GM23248 (cell line): ENCODE measurements around the gene NCLN. TPM values are rescaled to one million over a fixed set of nuclear protein-coding genes. Genes with fewer than 3 reads are reported as not detected.

Experiments
- DNase-seq: peaks from one replicate; pipeline ENCODE4 v3.0.0-alpha.2; 2015
- H2AFZ ChIP-seq: fragments of 200-600 bp; sonication (generic); 2 replicates; pipeline ENCODE4 v1.6.1; 2016; ENCODE audit warnings: antibody characterized with exemption
- H3F3A ChIP-seq: fragments of 200-600 bp; sonication (generic); 2 replicates; pipeline ENCODE4 v1.6.1; 2016; ENCODE audit warnings: mild to moderate bottlenecking, antibody characterized with exemption, mixed run types; ENCODE audit not compliant: insufficient read depth
- H3K27ac ChIP-seq: fragments of 200-600 bp; sonication (generic); 2 replicates; pipeline ENCODE4 v1.5.1; 2016; ENCODE audit warnings: mild to moderate bottlenecking
- H3K27me3 ChIP-seq: fragments of 200-600 bp; sonication (generic); replicated peaks from 2 replicates; pipeline ENCODE4 v1.6.1; 2016; ENCODE audit warnings: mild to moderate bottlenecking; ENCODE audit not compliant: insufficient read depth
- H3K36me3 ChIP-seq: fragments of 200-600 bp; sonication (generic); 2 replicates; pipeline ENCODE4 v1.6.1; 2016; ENCODE audit warnings: low read depth, mild to moderate bottlenecking
- H3K4me1 ChIP-seq: fragments of 200-600 bp; sonication (generic); 2 replicates; pipeline ENCODE4 v1.6.1; 2016; ENCODE audit warnings: mild to moderate bottlenecking; ENCODE audit not compliant: insufficient read depth
- H3K4me2 ChIP-seq: fragments of 200-600 bp; sonication (generic); one replicate; pipeline ENCODE4 v1.6.1; 2016; ENCODE audit warnings: mild to moderate bottlenecking; ENCODE audit not compliant: unreplicated experiment
- H3K4me3 ChIP-seq: fragments of 200-600 bp; sonication (generic); 2 replicates; pipeline ENCODE4 v1.5.1; 2016; ENCODE audit warnings: mild to moderate bottlenecking
- H3K79me2 ChIP-seq: fragments of 200-600 bp; sonication (generic); 2 replicates; pipeline ENCODE4 v1.6.1; 2016; ENCODE audit warnings: mild to moderate bottlenecking; ENCODE audit not compliant: insufficient read depth
- H3K9ac ChIP-seq: fragments of 200-600 bp; sonication (generic); 2 replicates; pipeline ENCODE4 v1.6.1; 2016; ENCODE audit warnings: mild to moderate bottlenecking
- H3K9me2 ChIP-seq: fragments of 200-600 bp; sonication (generic); 2 replicates; pipeline ENCODE4 v1.6.1; 2016; ENCODE audit warnings: mixed run types, mild to moderate bottlenecking, moderate library complexity; ENCODE audit not compliant: insufficient read depth
- H3K9me3 ChIP-seq: fragments of 200-600 bp; sonication (generic); one replicate; pipeline ENCODE4 v1.6.1; 2017; ENCODE audit warnings: low read depth
- H4K20me1 ChIP-seq: fragments of 200-600 bp; sonication (generic); 2 replicates; pipeline ENCODE4 v1.6.0; 2016; ENCODE audit not compliant: insufficient read depth
- EZH2 ChIP-seq: fragments of 200-600 bp; sonication (generic); IDR thresholded peaks from 2 replicates; pipeline ENCODE4 v1.6.1; 2018; ENCODE audit warnings: antibody characterized with exemption, mild to moderate bottlenecking; ENCODE audit not compliant: insufficient read depth, poor library complexity, severe bottlenecking
- EZH2phosphoT487 ChIP-seq: fragments of 200-600 bp; sonication (generic); IDR thresholded peaks from 2 replicates; pipeline ENCODE4 v1.6.1; 2018; ENCODE audit warnings: antibody characterized with exemption, moderate library complexity, mild to moderate bottlenecking, low read depth; ENCODE audit not compliant: insufficient read depth
- WGBS, 2 experiments: methylation state at CpG; one replicate each; pipeline ENCODE4 v1.1.6; 2015 to 2017; ENCODE audit warnings: low lambda C conversion rate in 2 of 2, low coverage in 1 of 2; ENCODE audit errors: missing lambda C conversion rate in 2 of 2; 5-methylcytosine and 5-hydroxymethylcytosine counted together
- in situ Hi-C: fragments of 300-500 bp; cut with MboI; formaldehyde crosslinking; loops from 2 replicates; pipeline ENCODE4 v1.15.0; 2020
- polyA plus RNA-seq: library from polyadenylated mRNA; unstranded; fragments of >200 nt; fragmentation: Nextera tagmentation; extraction: Ambion mirVana; gene quantifications from 2 replicates; pipeline ENCODE4 v1.2.1, GENCODE V29; 2016
- total RNA-seq: library from RNA; depleted of rRNA; stranded (reverse); fragments of >200 nt; shearing (Covaris generic); gene quantifications from 2 replicates; pipeline ENCODE4 v1.2.3, GENCODE V29; 2014

Gene NCLN
- total and polyA plus RNA-seq, 2 experiments from 2014 or later, result 73.0 to 84.8 TPM

DNA sequence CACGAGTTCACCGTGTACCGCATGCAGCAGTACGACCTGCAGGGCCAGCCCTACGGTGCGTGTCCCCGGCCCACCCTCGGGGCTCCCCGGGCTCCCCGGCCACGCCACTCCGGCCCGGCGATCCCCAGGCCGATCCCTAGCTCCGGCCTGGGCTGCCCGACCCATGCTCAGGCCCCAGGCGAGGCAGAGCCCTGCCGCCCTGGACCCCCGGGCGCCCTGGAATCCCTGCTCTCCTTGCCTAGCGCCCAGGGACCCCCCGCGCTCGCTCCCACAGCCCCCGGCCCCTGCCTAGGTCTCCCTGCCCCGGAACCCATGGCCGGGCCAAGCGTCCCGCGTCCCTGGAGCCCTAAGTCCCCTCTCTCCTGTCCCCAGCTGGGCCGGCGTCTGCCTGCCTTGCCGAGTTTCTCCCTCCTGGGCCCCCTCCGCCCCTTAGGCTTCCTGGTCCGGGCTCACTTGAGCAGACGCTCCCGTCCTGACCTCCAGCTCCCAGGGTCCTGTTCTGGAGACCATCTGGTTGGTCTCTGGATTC, 494 bp downstream of the NCLN start:
- TF ChIP-seq EZH2, result no peak
- no peak for TF ChIP-seq EZH2phosphoT487
- Histone ChIP-seq H3F3A (no peaks in the 10 kb centered on the region), H3K27ac (peak overlapping the region; percentile 46), H3K36me3 (no peaks in the 10 kb centered on the region), H3K4me3 (peak overlapping the region; percentile 88), H3K79me2 (peaks cover 50% of the 10 kb centered on the region), H3K9me3 (no peaks in the 10 kb centered on the region), H3K4me2 (peak overlapping the region; percentile 95), H4K20me1 (no peaks in the 10 kb centered on the region), H2AFZ (peak overlapping the region; percentile 69), H3K4me1 (peaks cover 10% of the 10 kb centered on the region), H3K9ac (peak overlapping the region; percentile 88), H3K9me2 (no peaks in the 10 kb centered on the region), H3K27me3 (no peaks in the 10 kb centered on the region)
- peak; percentile 47 for DNase-seq
- WGBS, 2 experiments, result 2% methylated on average over 24 to 25 of the region's 38 CpGs
- in situ Hi-C loops, result no loop called here

DNA sequence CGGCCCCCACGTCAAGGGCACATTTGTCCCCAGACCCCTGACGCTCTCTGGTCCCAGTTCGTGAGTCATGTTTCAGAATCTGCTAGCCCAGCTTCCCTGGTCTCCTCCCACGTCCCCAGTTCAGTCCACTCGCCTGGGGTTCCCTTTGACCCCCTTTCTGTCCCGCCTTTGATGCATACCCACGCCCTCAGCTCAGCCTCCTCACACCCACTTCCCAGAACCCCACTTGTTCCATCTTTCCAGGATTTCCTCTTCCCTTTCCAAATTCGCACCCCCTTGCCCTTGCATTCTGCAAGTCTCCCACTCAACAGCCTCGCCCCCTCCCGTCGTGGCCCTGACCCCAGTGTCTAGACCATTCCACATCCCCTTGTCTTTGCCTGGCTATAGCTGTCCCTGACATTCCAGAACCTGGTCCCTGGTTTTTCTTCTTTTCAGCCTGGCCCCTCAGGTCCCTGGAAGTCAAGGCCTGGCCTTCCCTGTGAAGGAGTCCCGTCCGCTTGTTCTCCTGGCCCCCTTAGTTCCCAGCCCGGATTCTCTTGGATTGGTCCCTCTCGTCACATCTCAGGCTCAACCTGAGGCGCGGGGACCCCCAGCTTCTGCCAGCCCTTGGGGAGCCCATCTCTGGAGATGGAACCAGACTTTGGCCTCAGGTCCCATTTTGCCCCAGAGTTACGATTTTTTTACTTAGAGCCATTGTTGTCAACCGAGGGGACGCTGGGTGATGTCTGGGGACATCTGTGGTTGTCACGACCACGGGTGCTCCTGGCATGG, 1.3 kb downstream of the NCLN start:
- peak overlapping the region; percentile 88 for H3K4me3 ChIP-seq
- no peaks in the 10 kb centered on the region for H3K27me3 ChIP-seq
- H3K4me2 ChIP-seq, result peak overlapping the region; percentile 95
- no peaks in the 10 kb centered on the region for H4K20me1 ChIP-seq
- peaks cover 10% of the 10 kb centered on the region for H3K4me1 ChIP-seq
- H3K9ac ChIP-seq, result peak overlapping the region; percentile 88
- H3K9me2 ChIP-seq, result no peaks in the 10 kb centered on the region
- H3K27ac ChIP-seq, result peak overlapping the region; percentile 46; the same call in 1 of the 2 replicates
- TF ChIP-seq EZH2, result no peak
- TF ChIP-seq EZH2phosphoT487, result no peak
- peak; percentile 49 for DNase-seq
- peaks cover 58% of the 10 kb centered on the region for H3K79me2 ChIP-seq
- no peaks in the 10 kb centered on the region for H3F3A ChIP-seq
- H2AFZ ChIP-seq, result no peak overlapping the region
- H3K36me3 ChIP-seq, result no peaks in the 10 kb centered on the region
- no peaks in the 10 kb centered on the region for H3K9me3 ChIP-seq
- in situ Hi-C loops, result no loop called here
- WGBS, 2 experiments, result 61 to 64% methylated on average over 21 to 23 of the region's 23 CpGs

DNA sequence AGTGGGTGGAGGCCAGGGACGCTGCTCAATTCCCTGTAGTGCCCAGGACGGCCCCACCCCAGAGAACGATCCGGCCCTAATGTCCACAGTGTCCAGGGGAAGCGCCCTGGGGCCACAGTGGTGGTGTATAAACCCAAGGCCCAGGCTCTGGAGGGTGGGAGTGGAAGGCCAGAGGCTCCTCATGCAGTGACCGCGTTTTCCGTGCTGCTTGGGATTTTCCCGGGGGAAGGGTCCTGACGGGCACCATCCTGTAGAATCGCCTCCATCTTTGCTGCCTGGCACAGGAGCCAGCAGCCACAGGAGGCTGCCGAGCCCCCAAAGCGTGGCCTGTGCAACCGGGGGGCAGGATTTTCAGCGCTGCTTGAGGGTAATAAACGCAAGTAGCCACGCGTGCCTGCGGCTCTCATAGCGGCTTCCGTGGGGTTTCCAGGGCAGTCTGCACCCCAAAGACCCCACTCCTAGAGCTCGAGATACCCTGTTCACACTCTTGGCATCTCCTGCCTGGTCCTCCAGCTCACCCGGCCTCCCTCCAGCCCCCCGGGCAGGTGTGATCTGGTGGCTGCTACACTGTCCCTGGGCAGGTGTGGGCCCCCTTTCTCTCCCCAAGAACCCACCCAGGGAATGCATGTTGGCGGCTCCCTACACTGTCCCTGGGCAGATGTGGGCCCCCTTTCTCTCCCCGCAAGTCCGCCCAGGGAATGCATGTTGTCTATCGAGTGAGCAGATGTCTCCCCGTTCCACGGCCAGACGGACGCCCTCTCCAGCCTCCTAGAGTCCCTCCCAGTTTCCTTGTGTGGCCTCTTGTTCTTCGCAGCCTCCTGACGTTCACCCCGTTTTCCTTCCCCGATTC, 2.2 kb downstream of the NCLN start:
- no peak for DNase-seq
- peak overlapping the region; percentile 95 for H3K4me2 ChIP-seq
- peaks cover 10% of the 10 kb centered on the region for H3K4me1 ChIP-seq
- H3K9me2 ChIP-seq, result no peaks in the 10 kb centered on the region
- no peaks in the 10 kb centered on the region for H3K9me3 ChIP-seq
- peak overlapping the region; percentile 88 for H3K9ac ChIP-seq
- H3K36me3 ChIP-seq, result no peaks in the 10 kb centered on the region
- in situ Hi-C loops, result no loop called here
- H3F3A ChIP-seq, result no peaks in the 10 kb centered on the region
- H3K79me2 ChIP-seq, result peaks cover 58% of the 10 kb centered on the region
- TF ChIP-seq EZH2phosphoT487 (no peak), EZH2 (no peak)
- WGBS, 2 experiments, result 85% methylated on average over 32 to 36 of the region's 36 CpGs
- peak overlapping the region; percentile 88; the same call in 1 of the 2 replicates for H3K4me3 ChIP-seq
- H4K20me1 ChIP-seq, result no peaks in the 10 kb centered on the region
- H2AFZ ChIP-seq, result no peak overlapping the region
- no peaks in the 10 kb centered on the region for H3K27me3 ChIP-seq
- H3K27ac ChIP-seq, result no peak overlapping the region

DNA sequence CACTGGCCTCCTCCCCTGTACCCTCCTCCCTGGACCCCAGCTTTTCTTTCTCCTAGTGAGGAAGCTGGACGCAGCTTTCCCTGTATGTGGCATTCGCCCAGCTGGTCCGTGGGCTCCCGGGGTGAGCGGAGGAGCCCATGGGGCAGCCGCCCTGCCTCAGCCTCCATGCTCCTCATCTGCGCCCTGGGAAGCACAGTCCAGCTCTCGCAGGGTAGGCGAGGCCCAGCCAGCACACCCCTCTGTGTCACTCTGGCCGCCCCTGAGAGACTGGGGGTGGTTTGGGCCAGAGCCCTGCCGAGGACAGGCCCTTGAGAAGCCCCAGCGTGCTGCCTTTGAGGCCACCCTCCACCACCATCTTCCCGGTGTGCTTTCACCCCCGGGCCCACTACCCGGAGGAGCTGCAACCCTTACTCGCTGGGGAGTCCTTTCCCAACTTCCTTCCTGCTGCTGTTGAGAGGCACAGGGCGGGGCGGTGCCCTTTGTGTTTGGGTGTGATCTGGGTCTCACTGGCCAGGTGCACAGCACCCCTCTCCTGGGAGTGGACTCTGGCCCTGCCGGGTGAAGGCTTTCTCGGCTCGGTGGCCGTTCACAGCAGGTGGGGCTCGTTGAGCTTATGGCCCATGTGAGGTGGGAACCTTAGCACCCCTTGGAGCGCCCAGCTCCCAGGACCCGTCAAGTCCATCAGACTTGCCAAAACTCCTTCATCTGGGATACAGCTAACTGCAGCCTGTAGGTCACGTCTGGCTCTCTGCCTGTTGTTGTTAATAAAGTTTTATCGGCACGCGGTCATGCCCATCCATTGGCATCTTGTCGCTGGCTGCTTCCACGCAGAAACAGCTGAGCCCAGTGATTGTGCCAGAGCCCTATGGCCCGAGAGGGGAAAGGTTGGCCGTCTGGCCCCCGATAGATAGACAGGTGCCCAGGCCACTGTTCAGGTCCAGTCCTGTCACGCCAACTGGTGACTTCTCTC, 3.2 kb downstream of the NCLN start:
- Histone ChIP-seq H3K4me3 (no peak overlapping the region), H3K79me2 (peaks cover 62% of the 10 kb centered on the region), H3K9ac (no peak overlapping the region), H3K27me3 (no peaks in the 10 kb centered on the region), H3F3A (no peaks in the 10 kb centered on the region), H3K36me3 (no peaks in the 10 kb centered on the region), H3K27ac (no peak overlapping the region), H3K4me1 (peaks cover 10% of the 10 kb centered on the region), H3K4me2 (no peak overlapping the region), H4K20me1 (no peaks in the 10 kb centered on the region), H2AFZ (no peak overlapping the region), H3K9me2 (no peaks in the 10 kb centered on the region), H3K9me3 (no peaks in the 10 kb centered on the region)
- in situ Hi-C loops, result no loop called here
- 89% methylated on average over 30 to 34 of the region's 35 CpGs for WGBS, 2 experiments
- TF ChIP-seq EZH2phosphoT487 (no peak), EZH2 (no peak)
- DNase-seq, result no peak
